EH (cell line): ENCODE results near the gene CHRNA4.
"Not testable (repeated sequence)": the region's sequence is repeated elsewhere in the genome, so short reads cannot be mapped to it uniquely, and the experiment has no call there.

Experiments used
- DNase-seq: peaks from one replicate; pipeline ENCODE4 v3.0.0-alpha.2; 2015; ENCODE audit warnings: low read depth

CHRNA4 gene

DNA sequence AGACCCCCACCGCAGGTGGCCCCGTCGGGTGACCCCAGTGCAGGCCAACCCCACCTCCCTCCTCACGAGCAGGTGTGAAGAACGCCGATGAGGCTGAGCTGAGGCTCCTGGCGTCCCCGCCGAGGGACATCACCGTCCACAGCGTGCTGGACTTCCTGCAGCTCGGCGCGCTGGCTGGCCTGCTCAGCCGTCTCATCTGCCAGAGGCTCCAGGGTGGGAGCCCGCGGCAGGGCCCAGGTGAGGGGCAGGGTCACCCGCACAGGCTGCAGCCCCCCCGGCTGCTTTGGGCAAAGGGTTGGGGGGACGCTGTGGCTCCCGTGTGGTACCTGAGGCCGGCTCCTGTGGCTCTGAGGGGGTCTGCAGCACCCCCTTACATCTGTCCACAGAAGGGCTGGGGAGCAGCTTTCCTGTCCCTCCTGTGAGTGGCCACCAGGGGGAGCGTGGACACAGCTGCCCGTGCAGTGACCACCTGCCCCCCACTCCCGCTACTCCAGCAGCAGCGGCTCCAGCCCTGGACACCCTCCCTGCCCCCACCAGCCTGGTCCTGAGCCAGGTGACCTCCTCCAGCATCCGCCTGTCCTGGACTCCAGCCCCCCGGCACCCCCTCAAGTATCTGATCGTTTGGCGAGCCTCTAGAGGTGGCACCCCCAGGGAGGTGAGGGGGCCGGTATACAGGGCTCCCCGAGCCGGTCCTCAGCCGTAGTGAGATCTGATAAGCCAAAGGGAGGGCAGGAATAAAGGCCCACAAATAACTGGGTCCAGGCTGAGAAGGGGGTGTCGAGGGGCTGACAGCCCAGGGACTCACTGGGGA lies 51.7 kb downstream of the CHRNA4 start:
- peak; percentile 50 for DNase-seq

DNA sequence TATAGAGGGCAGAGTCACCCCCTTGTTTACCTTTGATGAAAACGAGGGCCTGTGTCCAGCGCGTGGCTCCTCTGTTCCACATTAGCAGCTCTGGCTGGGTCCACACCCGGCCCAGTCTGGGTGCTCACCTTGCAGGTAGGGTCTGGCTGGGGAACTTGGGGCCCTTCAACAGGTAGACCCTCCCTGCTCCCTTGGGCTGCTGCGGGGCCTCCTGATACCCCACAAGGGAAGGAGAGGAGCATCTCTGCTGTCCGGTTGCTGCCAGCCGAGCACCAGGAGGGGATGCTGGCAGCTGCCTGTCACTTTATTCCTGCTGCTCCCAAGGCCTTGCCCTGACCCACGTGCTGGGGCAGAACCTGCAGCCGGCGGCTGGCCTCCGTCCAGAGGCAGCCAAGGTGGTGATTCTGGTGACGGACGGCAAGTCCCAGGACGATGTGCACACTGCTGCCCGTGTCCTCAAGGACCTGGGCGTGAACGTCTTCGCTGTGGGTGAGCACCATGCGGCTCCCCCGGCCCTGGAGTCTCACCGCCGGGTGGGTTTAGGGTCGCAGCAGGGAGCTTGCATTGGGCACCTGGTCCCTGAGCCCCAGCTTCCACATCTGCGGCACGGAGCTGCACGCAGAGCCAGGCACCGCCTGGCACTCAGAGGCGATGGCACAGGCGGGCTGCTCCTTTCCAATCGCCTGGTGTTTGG lies 52.8 kb downstream of the CHRNA4 start:
- DNase-seq, result no peak

- DNase-seq, result no peak
These were observed 53.5 kb downstream of the CHRNA4 start for GRCh38 chr20:63307538-63308217.

DNA sequence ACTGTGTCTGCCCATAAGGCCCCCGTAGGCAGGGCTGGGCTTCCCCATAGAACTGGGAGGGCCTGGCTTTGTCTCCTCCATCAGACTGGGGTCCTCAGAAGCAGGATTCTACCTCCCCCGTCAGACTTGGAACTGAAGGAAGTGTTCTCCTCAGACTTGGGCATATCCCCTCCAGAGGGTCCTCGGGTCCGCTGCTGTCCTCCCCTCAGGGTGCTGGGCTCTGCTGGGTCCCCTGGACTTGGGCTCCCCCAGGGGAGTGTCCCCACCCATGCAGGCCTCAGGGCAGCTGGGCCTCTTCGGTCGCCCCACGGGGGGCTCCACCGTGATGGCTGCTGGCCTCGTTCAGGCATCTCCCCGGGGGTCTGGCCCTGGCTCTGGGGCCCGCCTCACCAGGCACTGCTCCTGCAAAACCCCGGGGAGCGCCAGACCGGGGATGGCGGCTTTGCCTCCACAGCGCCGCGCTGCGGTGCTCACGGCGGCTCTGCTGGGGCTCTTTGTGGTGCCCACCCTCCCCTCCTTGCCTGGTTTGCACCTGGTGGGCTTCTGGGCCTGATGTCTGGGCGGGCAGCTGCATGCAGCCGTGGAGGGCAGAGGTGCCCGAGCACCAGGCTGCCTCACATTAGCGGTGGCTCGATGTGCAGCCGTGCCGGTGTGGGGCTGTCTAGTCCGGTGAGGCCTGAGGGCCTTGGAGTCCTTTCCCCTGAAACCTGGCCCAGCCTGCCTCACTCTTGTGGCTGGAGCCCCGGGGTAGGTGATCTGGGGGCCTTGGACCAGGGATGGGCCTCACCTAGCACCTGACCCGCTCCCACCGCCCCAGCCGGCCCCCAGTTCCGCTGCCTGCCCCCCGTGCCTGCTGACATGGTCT lies 54.2 kb downstream of the CHRNA4 start:
- no peak for DNase-seq

- not testable (repeated sequence) for DNase-seq
These were observed 55.0 kb downstream of the CHRNA4 start for GRCh38 chr20:63305933-63306672.

DNA sequence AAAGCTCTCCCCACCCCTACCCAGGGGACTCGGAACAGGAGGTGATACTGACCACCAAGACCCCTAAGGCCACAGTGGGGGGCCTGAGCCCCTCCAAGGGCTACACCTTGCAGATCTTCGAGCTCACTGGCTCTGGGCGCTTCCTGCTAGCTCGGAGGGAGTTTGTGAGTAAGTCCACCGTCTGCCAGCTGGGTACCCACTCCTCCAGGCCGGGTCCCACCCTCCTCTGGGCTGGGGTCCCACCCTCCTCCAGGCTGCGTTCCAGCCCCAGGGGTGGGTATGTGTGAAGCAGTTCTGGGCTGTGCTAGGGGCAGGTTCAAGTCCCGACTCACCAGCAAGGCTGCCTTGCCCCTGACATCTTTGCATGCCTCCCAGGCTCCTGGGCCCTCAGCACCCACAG lies 55.8 kb downstream of the CHRNA4 start:
- DNase-seq, result no peak

DNA sequence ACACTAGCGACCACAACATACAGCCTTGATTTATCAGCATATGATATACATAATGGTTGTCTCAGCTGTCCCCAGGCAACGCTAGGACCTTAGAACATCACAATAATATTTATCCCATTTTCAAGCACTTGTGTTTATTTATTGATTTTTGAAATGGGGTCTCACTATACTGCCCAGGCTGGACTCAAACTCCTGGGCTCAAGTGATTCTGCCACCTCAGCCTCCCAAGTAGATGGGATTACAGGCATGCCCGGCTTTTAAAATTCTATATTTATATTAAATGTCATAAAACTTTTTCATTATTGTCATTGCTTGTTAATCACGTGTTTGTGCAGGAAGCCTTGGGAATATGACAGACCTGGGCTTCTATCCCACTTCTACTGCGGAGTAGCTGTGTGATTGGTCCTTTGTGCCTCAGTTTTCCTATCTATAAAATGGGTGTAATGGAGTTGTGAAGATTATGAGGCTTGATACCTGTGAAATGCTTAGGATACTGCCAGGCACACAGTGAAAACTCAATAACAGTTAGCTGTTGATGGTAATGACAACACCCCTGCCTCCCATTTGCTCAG lies 58.0 kb downstream of the CHRNA4 start:
- no peak for DNase-seq

- no peak for DNase-seq
These were observed 59.5 kb downstream of the CHRNA4 start for GRCh38 chr20:63301671-63302070.

- DNase-seq, result no peak
These were observed 62.3 kb downstream of the CHRNA4 start for GRCh38 chr20:63298731-63299312.

GRCh38 chr20:63297796-63298572 lies 63.2 kb downstream of the CHRNA4 start:
- no peak for DNase-seq

DNA sequence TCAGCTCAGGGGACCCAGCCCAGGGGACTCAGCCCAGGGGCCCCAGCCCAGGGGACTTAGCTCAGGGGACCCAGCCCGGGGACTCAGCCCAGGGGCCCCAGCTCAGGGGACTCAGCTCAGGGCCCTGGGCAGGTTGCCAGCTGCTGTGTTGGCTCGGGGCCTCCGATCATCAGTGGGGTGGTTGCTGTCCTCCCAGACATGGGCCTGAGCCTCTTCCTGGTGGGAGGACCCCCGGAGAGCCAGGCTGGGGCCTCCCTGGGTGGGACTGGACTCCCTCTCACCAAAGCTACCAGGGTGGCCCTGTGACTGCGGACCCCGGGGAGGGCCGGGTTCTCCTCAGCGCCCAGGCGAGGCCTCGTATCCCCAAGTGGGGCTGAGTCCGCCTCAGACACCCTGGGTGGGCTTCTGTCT lies 63.8 kb downstream of the CHRNA4 start:
- DNase-seq, result no peak

- no peak for DNase-seq
These were observed 64.4 kb downstream of the CHRNA4 start for GRCh38 chr20:63296531-63297299.

- no peak for DNase-seq
These were observed 65.3 kb downstream of the CHRNA4 start for GRCh38 chr20:63295846-63296245.

DNA sequence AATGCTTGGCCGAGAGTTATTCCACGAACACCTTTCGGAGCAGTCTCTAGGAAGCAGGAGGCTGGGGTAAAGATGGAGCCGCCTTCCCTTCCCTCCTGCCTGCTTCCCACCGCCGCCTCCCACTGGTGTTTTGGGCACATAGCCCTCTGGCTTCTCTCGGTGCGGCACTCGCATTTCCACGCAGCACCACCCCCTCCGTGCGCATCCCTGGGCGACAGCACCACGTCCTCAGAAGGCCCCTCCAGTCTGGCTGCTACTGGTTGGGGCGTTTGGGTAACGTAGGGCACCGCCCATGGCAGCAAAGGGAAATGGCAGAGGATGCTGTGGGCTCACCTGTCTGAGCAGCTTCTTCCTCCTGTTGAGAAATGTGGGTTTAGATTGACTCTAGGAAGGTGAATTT lies 65.7 kb downstream of the CHRNA4 start:
- peak; percentile 15 for DNase-seq

GRCh38 chr20:63295018-63295417 lies 66.1 kb downstream of the CHRNA4 start:
- DNase-seq, result no peak

DNA sequence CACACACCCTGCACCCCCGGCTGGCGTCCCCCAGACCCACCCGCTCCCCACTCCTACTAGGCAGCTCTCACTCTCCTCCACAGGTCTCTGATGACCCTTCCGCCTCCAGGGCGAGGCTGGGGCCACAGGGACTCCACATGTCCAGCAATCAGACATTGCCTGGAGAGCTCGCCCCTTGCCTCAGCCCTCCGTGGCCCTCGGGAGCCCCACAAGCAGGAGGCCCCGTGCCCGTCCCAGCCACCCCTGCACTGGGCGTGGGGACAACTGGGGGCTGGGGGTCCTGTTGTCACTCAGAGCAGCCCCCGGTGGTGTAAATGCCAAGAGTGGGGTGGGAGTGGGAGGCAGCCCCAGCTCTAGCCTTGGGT lies 66.6 kb downstream of the CHRNA4 start:
- no peak for DNase-seq

GRCh38 chr20:63293871-63294535 lies 67.1 kb downstream of the CHRNA4 start:
- DNase-seq, result peak; percentile 9

DNA sequence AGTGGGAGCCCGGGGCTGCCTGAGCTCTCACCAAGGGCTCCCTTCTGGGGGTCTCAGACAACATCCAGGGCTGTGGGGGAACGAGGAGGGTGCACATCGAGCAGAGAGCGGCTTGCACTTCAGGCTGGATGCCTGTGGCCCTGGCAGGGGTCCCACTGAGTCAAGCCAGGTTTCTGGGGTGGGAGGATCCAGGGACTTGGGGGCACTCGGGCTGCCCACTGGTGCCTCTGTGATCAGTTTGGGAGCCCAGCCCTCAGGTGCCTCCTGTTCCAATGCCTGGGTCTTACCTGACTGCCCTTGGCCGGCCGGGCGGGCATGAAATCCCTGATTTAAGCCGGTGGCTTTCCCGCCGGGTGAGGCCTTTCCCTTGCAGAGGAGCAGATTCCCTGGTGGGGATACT lies 67.7 kb downstream of the CHRNA4 start:
- DNase-seq, result peak; percentile 3
